ENCODE measurements around the gene DPP4. TPM values are rescaled to one million over a fixed set of nuclear protein-coding genes. Genes with fewer than 3 reads are reported as not detected.
"Not testable (repeated sequence)": the region's sequence is repeated elsewhere in the genome, so short reads cannot be mapped to it uniquely, and the experiment has no call there.

DPP4 gene
- polyA plus RNA-seq, 1 donor = 8.5 TPM

GRCh38 chr2:161990036-161990435 lies 84.0 kb downstream of the DPP4 start:
- no peak for DNase-seq (ENCODE audit: low read depth)

DNA sequence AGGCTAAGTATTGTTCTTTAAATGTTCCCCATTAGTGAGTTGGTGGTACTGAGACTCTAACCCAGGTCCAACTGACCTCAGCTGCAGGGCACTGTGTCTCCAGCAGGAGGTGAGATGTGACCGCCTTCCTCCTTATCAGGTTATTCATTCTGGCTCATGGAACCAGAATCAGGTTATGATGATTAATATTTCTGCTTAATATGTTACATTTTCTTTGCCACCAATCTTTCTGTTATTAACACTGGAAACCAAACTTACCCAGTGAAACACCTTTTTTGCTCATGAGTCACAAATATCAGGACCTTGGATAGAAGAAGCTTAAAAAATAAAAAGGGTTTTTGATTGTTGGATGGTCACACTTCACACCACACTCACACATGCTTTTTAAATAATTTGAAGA lies 85.4 kb downstream of the DPP4 start:
- no peak for DNase-seq (ENCODE audit: low read depth)

GRCh38 chr2:161987311-161987710 lies 86.7 kb downstream of the DPP4 start:
- DNase-seq (ENCODE audit: low read depth) = no peak

- no peak for DNase-seq (ENCODE audit: low read depth)
Observed at GRCh38 chr2:161983866-161984265, 90.1 kb downstream of the DPP4 start.

DNA sequence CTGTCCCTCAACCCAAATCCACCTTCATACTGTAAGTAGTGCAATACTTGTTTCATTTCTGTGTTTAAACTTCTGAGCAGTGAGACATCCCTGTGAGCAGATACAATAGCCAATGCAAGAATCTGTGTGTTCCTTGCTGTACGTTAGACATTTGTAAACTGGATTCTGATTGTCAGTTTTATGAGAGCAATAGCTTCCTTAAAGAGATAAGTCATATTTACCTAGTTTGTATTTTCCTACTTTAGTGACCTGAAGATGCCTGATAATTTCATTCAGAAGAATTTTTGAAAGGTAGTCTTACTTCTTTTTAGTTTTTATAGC lies 90.7 kb downstream of the DPP4 start:
- DNase-seq (ENCODE audit: low read depth) = no peak

GRCh38 chr2:161982548-161983330 lies 91.3 kb downstream of the DPP4 start:
- no peak for DNase-seq (ENCODE audit: low read depth)

- DNase-seq (ENCODE audit: low read depth) = no peak
Observed at GRCh38 chr2:161981679-161982250, 92.2 kb downstream of the DPP4 start.

- no peak for DNase-seq (ENCODE audit: low read depth)
Observed at GRCh38 chr2:161980976-161981375, 93.0 kb downstream of the DPP4 start.

GRCh38 chr2:161979490-161979889 lies 94.5 kb downstream of the DPP4 start:
- DNase-seq (ENCODE audit: low read depth) = no peak

- not testable (repeated sequence) for DNase-seq (ENCODE audit: low read depth)
Observed at GRCh38 chr2:161977926-161978325, 96.1 kb downstream of the DPP4 start.

DNA sequence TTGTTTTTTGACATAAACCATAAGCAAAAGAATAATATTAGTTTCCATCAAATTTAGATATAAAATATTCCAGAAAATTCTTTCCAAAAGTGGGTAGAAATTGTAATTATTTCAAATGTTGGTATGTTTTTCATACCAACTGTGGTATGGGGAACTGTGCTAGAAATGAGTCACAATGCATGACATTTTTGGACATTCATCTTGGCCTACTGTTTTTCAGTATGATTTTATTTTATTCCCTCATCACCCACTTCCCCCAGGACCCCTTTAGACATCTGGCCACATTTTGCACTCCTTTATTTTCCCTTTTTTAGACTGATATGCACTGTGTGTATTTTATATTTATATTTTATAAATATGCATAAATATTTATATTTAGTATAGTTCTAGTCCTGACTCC lies 97.1 kb downstream of the DPP4 start:
- no peak for DNase-seq (ENCODE audit: low read depth)

DNA sequence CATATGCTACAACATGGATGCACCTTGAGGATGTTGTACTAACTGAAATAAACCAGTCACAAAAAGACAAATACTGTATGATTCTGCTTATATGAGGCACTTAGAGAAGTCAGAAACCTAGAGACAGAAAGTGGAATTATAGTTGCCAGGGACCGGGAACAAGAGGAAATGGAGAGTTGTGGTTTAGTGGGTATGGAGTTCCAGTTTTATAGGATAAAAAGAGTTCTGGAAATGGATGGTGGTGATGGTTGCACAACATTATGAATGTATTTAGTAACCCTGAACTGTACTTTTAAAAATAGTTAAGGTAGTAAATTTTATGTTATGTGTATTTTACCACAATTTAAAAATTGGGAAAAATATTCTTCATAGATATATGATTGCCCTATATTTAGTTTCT lies 97.7 kb downstream of the DPP4 start:
- no peak for DNase-seq (ENCODE audit: low read depth)

- no peak for DNase-seq (ENCODE audit: low read depth)
Observed at GRCh38 chr2:161975813-161976160, 98.2 kb downstream of the DPP4 start.

- no peak for DNase-seq (ENCODE audit: low read depth)
Observed at GRCh38 chr2:161975062-161975812, 98.8 kb downstream of the DPP4 start.

- no peak for DNase-seq (ENCODE audit: low read depth)
Observed at GRCh38 chr2:161974461-161974860, 99.6 kb downstream of the DPP4 start.

GRCh38 chr2:161972866-161973265 lies 101.1 kb downstream of the DPP4 start:
- DNase-seq (ENCODE audit: low read depth) = no peak

GRCh38 chr2:161972232-161972631 lies 101.8 kb downstream of the DPP4 start:
- DNase-seq (ENCODE audit: low read depth) = no peak

GRCh38 chr2:161971551-161971950 lies 102.5 kb downstream of the DPP4 start:
- no peak for DNase-seq (ENCODE audit: low read depth)

- no peak for DNase-seq (ENCODE audit: low read depth)
Observed at GRCh38 chr2:161969159-161969558, 104.9 kb downstream of the DPP4 start.

DNA sequence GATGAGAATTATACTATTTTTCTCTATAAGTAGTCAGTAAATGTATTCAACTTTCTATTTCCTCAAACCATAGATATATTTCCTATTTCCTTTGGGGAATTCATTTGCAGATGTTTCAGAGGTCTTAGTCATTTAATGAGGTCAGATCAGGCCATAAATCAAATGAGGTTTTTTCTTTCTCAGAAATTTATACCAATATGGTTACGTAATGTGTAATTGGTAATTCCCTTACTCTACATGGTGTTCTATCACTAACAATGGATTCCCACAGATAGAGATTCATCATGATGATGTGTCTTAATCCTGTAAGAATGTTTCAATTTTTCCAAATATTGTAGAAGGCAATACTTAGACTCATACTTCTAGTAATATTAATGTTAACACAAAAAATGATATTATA lies 108.0 kb downstream of the DPP4 start:
- DNase-seq (ENCODE audit: low read depth) = no peak

GRCh38 chr2:161964160-161964559 lies 109.9 kb downstream of the DPP4 start:
- no peak for DNase-seq (ENCODE audit: low read depth)

GRCh38 chr2:161962160-161962559 lies 111.9 kb downstream of the DPP4 start:
- no peak for DNase-seq (ENCODE audit: low read depth)

DNA sequence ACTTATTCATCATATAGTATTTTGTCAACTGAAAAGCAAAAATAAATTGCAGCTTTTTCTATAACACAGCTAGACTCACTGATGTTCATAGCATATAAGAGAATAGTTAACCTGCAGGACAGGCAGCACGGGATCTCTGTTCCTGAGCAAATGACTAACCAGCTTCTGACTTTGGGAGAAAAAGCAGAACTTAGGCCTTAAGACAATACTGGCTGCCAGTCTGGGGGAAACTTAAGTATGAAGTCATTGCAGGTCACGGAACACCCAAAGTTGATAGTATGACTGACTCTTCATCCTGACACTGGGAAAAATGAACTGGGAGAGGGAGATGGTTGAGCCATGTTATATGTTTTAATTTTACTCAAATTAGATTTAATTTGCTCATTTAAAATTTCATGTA lies 113.0 kb downstream of the DPP4 start:
- no peak for DNase-seq (ENCODE audit: low read depth)
